H1 (cell line): ENCODE results near the gene TMEM63A. TPM values are rescaled to one million over a fixed set of nuclear protein-coding genes. Genes with fewer than 3 reads are reported as not detected.

Experiments
- BACH1 ChIP-seq: IDR thresholded peaks from 2 replicates; pipeline ENCODE4 v1.6.1; 2012; ENCODE audit warnings: low read length, improper control_type of control experiment
- CREB1 ChIP-seq: IDR thresholded peaks from 2 replicates; pipeline ENCODE4 v1.6.1; 2012; ENCODE audit warnings: inconsistent platforms
- EZH2 ChIP-seq: fragments of 200-600 bp; sonication (generic); IDR thresholded peaks from 2 replicates; pipeline ENCODE4 v1.7.1; 2012; ENCODE audit warnings: low read depth, mild to moderate bottlenecking, moderate library complexity, low read length, inconsistent platforms; ENCODE audit not compliant: severe bottlenecking
- GTF2F1 ChIP-seq: IDR thresholded peaks from 2 replicates; pipeline ENCODE4 v1.6.1; 2012; ENCODE audit warnings: low read depth, low read length, improper control_type of control experiment, borderline replicate concordance
- JUND ChIP-seq: IDR thresholded peaks from 2 replicates; pipeline ENCODE4 v1.6.1; 2011; ENCODE audit warnings: mild to moderate bottlenecking, improper control_type of control experiment, low read length
- SP4 ChIP-seq: IDR thresholded peaks from 2 replicates; pipeline ENCODE4 v1.6.1; 2012; ENCODE audit warnings: low read length, inconsistent platforms
- SRF ChIP-seq: IDR thresholded peaks from 2 replicates; pipeline ENCODE4 v1.6.1; 2011; ENCODE audit warnings: mild to moderate bottlenecking, low read depth, low read length, moderate library complexity
- TAF1 ChIP-seq: IDR thresholded peaks from 2 replicates; pipeline ENCODE4 v1.6.1; 2011; ENCODE audit warnings: mild to moderate bottlenecking, low read depth, low read length
- YY1 ChIP-seq: IDR thresholded peaks from 2 replicates; pipeline ENCODE4 v1.6.1; 2011; ENCODE audit warnings: low read depth, mild to moderate bottlenecking, low read length
- polyA plus RNA-seq, 7 experiments: library from polyadenylated mRNA; depleted of rRNA in 3 of 7; stranded (reverse) in 5 of 7; unstranded in 2 of 7; fragments of >200 nt in 5 of 7; fragments of 200-250 nt in 2 of 7; gene quantifications; 1 replicate in 5 of 7; 2 replicates in 1 of 7; 4 replicates in 1 of 7; pipeline versions ENCODE4 v1.2.1 to v1.2.3, GENCODE V29; 2011 to 2013; ENCODE audit warnings: missing spikeins in 2 of 7, mixed read lengths in 2 of 7
- total RNA-seq: library from RNA; stranded (reverse); fragmentation: NEBNext Ultra II Directional; extraction: Animal tissue kit (Norgen Biotek cat#: 25700); gene quantifications from 2 replicates; pipeline ENCODE4 v1.2.1, GENCODE V29; 2021

Gene TMEM63A
- total and polyA plus RNA-seq, 2 of the 8 experiments (the other 6 are each of a cell fraction or from before 2014, with no cell fraction given), result 26.1 to 55.4 TPM

- TF ChIP-seq GTF2F1 (no peak), TAF1 (0 out of 2 replicates have a peak, but pooled peaks have one; percentile 37), JUND (no peak), CREB1 (0 out of 2 replicates have a peak, but pooled peaks have one; percentile 16), EZH2 (no peak), SP4 (no peak), BACH1 (no peak), YY1 (no peak), SRF (no peak)
These were observed at the start of gene TMEM63A (continued) for GRCh38 chr1:225881959-225882693.
